NCI-H2227 (cell line): Measurements from ENCODE around the gene EXOC5.

Source experiments
- DNase-seq: peaks from one replicate; lab custom pipeline; 2025; ENCODE audit not compliant: unreplicated experiment; lab: John Stamatoyannopoulos, UW

The EXOC5 gene, protein sequence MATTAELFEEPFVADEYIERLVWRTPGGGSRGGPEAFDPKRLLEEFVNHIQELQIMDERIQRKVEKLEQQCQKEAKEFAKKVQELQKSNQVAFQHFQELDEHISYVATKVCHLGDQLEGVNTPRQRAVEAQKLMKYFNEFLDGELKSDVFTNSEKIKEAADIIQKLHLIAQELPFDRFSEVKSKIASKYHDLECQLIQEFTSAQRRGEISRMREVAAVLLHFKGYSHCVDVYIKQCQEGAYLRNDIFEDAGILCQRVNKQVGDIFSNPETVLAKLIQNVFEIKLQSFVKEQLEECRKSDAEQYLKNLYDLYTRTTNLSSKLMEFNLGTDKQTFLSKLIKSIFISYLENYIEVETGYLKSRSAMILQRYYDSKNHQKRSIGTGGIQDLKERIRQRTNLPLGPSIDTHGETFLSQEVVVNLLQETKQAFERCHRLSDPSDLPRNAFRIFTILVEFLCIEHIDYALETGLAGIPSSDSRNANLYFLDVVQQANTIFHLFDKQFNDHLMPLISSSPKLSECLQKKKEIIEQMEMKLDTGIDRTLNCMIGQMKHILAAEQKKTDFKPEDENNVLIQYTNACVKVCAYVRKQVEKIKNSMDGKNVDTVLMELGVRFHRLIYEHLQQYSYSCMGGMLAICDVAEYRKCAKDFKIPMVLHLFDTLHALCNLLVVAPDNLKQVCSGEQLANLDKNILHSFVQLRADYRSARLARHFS

DNA sequence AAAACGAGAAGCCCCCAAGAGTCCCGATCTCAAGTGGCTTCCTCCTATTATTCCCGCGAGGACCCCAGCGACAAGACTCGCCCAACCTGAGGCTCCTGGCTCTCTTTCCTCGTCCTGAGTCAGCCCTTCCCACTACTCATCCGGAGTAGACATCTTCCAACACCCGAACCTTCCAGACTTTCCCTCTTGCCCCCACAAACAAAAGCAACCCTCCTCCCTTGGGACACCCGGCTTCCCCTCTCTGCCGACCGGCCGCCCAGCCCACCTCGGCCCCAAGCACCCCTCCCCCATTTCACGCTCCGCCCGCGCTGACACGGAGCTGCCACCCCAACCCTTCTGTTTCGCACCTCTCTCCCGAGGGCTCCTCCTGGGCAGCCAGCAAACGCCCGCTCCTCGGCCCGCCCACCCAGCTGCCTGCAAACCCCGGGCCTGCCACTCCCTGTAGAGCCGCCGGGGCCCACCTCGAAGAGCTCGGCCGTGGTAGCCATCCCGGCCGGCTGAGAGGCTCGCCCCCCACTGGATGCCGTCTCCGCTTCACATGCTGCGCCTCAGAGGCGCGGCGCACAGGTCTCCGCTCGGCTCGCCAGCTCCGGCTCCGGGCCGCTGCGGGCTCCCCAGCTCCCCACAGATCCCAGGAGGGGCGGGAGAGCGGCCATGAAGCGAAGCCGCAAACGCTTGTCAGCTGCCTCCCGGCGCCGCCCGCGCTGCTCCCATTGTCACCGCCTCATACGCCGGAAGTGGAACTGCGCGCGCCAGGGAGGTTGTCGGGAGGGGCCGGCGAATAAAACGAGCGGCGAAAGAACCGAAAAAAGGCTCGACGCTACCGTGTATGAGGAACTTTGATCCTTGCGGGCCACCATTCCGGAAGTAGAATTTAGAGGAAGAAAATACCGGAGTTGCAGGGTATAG, at the start of gene EXOC5, which contains the start of gene AP5M1:
TSS of gene EXOC5 (minus strand) at position 745 of the 909 bp plus-strand sequence. CDS start at position 488, 257 bp downstream.
TSS of gene AP5M1 (plus strand) at position 811 of the 909 bp plus-strand sequence. CDS start 344 bp downstream, outside the sequence.
- peak; percentile 96 for DNase-seq

DNA sequence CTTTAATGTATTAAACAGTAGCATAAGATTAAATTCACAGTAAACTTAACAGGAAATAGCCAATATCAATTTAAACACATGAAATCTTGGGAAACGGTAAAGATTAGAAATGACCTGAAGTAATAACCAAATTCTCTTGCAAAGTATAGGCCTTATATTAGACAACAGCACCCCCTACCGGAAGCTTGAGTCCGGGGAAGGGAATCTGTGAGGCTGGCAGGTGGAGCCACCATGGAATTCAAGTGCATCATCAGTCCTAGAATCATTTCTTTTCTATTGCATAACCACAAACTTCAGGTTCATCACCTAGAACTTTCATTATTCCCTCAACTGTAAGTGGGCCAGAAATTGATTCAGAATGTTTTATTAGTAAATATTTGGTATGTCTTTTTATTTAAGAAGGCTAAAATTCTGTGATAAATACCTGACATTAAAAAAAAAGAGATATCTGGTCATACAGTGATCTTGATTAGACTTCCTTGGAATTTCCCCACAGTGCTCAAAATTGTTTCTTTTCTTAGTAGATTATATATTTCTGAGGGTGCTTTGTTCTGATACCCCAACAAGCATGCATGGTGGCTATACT, 48.6 kb upstream of the EXOC5 start:
- DNase-seq: peak; percentile 84

DNA sequence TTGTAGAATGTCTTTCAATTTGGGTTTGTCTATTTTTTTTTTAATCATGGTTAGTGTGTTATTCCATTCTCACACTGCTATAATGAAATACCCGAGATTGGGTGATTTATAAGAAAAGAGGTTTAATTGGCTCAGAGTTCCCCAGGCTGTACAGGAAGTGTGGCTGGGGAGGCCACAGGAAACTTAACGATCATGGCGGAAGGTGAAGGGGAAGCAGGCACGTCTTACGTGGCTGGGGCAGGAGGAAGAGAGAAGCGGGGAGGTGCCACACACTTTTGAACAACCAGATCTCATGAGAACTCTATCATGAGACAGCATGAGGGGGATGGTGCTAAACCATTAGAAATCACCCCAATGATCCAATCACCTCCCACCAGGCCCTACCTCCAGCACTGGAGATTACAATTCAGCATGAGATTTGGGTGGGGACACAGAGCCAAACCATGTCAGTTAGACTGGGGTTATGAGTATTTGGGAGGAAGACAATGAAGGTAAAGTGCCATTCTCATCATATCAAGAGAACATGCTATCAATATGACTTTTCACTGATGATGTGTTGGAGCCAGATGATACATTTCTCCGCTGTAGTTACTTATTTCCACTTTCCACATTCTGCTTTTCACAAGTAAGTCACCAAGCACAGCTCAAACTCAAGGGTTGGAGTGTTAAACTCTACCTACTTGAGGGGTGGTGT, 45.8 kb upstream of the EXOC5 start:
- no peak for DNase-seq

DNA sequence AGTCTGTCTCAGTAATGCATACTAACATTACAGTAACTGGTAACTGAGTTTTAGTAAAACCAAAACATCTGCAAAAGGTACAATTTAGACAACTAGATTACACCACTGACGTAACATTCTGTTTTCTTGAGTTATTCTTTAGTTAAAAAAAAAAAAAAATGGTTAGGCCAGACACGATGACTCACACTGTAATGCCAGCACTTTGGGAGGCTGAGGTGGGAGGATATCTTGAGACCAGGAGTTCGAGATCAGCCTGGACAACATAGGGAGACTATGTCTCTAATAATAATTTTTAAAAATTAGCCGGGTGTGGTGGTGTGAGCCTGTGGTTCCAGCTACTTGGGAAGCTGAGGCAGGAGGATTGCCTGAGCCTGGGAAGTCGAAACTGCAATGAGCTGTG, 34.2 kb upstream of the EXOC5 start:
- no peak for DNase-seq

DNA sequence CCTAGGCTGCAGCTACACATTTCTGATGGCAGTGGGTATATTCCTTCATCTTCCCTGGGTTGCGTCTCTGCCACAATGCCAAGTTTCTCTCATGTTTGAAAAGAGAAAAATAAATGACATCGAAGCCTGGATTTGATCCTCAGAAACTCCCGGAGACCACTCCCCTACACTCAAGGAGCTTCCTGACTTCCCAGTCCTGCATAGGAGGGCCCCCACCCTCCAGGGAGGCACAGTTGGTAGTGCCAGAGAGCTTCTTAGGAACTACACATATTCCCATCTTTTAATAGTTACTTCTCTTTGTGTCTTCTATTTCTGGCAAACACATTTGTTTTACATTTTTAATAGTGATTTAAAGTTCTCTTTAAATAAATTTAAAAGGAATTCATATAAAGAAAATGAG, 30.8 kb upstream of the EXOC5 start:
- no peak for DNase-seq

DNA sequence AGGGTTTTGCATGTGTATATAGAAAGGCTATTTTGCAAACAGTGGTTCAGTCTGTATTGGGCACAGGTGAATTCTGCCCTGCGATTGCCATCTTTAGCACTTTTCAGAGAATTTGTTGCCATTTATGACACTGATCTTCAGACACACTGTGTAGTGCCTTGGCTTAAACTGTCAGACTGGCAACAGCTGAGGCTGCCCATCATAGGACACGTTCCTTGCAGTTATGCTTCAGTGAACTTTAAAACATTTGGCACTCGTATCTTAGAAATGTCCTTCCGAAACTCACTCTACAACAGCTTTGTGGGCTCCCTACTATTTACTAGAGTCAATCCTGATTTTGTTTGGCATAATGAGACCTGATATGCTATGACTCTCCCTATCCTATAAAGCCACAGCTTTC, 29.1 kb upstream of the EXOC5 start:
- DNase-seq: no peak

DNA sequence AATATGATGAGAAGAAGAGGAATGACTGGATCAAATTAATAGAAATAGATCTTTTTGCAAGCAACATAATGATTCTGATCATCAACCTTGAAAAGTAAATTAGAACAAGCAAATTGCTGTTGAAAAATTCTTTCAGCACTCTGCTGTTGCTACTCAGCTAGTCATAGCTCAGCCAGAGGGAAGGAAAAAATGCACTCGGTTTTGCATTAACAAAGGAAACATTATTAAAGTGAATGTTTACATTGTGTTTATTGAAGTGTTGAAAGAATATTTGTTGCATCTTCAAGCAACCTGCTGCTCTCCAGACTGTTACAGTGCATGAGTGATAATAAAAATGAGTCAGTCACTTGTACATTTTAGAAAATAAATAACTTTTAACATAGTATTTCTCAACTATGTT, 26.5 kb upstream of the EXOC5 start:
- DNase-seq: no peak

DNA sequence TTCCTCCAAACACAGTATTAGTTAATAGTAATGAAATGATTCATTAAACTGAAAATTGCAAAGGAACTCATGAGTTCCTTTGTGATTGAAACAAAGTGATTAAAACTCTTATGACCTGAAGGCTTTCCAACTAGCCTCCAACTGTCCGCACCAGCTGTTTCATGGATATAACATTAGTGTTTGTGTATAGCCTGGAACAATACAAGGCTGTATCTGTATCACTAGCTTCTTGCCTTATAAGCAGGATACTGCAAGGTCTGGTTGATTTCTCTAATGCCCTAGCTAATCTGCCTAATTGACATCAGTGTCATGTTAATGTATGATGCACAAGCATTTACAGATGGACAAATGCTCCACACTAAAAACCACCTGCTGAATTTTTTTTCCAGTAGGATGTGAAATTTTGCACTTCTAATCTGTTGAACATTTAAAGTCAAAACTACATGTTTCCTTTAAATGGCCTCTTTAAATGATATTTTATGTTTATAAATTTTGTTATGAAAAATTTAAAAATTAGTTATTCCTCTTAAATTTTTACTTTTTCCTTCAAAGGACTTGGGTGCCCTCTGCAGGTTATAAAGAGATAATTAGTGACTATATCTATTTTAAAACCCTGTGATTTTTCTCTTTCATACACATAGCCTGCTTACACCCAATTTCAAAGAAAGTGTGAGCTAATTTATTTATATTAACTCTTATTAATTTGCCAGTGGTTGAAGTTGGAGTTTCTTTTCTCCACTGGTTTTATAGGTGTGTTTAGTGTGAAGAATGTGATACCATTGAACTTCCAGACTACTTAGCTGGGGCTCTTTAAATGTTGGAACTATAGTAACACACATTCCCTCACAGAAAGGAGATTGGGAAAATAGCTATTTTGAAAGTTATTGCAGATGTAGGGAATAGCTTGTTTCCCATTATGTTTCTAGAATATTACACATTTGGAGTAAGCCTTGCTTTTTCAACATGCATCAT, 25.4 kb upstream of the EXOC5 start:
- DNase-seq: no peak

DNA sequence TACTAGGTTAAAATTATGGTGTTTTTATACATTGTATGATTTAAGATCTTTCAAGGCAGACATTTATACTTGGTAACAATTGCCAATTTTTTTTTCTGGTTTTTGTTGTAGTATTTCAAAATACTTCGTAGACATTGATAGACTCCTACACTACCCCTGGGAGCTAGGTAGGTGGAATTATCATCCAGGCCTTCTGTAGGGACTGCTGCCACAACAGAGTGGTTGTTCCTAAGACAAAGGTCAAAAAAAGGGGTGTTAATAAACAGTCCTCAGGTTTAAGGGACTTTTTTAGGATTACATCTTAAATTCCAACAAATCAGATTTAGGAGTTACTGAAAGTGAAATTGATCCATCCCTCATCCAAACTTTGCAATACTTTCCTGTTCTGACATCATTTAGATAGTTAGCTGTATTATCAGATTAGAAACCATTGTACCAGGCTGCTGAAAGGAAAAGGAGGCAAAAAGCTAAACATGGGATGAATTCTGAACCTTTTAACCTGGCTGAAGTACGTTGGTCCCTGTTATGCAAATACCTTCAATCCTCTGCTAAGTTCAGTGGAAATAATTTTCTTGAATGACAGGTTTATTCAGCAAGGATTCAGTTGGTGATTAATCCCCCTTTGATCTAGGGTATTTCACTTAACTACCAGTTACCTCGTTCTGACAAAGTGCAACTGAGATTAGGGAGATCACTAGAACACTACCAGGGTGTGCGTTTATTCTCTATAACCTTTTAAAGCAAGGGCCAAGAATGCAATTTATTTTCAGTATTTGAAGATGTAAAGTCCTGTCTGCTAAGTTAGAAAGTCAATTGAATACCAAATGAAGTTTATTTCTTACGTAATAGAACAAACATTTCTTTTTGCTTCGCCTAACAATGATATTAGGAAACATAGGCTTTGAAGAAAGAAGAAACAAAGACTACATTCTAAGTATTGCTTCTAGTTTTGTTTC, 23.3 kb upstream of the EXOC5 start:
- DNase-seq: no peak

DNA sequence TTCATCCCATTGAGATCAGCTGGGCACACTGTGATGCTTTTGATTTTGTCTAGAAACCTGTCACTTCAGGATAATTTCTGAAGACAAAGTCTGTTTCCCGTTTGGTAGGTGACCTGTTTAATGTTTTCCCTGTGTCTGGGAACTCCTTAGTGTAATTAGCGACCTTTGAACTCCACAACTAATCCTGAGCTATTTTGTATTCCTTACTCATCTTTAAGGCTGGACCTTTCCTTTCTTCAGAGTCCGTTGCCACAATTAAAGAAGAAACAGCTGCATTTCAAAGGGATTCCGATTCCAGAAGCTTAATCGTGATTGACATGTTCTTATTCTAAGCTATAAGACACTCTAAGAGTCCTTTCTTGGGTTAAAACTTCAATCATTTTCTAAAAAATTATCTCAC, 22.0 kb upstream of the EXOC5 start:
- DNase-seq: no peak

DNA sequence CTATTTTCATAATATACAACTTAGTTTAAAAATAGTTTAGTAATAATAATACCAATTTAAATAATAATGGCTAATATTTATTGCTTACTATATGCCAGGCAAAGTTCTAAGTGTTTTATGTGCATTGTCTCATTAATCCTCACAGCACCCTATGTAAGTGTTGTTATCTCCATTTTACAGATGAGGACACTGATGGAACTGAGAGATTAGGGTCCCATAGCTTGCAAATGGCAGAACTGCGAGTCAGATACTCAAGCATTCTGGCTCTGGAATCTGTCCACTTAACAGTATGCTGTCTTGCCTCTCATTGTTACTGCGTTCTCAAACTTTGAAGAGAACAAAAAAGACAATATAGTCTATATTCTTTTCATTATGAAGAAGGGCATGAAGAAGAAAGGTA, 19.0 kb upstream of the EXOC5 start:
- DNase-seq: no peak

DNA sequence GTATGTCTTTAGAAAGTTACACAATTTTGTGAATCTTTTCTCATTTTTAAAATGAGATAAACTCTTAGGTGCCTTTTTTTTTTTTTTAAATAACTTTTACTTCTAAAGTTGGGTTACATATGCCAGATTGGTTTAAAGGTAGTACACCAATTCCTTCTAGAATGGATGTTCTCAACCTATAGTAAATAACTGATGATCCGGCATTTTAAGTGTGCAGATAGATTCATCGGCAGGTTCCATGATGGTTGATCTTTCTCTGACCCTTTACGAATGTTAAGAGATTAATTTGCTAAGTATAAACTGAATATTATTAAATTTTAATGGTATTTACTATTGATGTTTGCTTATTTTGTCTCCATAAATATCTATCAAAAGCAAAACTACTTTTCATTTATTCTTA, 8.4 kb upstream of the EXOC5 start:
- no peak for DNase-seq

DNA sequence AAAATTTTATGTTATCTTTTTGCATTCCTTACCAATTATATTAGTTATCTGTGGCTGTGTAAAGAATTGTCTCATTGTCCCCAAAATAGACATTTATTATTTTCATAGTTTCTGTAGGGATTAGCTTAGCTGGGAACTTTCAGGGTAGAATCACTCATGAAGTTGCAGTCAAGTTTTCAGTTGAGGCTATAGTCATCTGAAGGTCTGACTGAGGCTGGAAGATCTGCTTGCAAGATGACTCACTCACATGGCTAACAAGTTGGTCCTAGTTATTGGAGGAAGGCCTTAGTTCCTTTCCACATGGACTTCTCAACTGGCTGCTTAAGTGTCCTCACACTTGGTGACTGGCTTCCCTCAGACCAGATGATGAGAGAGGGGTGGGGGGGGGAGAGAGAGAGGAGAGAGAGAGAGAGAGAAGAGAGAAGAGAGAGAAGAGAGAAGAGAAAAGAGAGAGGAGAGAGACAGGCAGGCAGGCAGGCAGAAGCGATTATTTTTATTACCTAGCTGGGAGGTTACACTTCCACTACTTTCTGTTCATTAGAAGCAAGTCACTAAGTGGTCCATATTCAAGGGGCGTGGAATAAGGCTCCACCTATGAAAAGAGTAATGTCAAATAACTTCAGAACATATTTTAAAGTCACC, 6.4 kb upstream of the EXOC5 start:
- DNase-seq: no peak

DNA sequence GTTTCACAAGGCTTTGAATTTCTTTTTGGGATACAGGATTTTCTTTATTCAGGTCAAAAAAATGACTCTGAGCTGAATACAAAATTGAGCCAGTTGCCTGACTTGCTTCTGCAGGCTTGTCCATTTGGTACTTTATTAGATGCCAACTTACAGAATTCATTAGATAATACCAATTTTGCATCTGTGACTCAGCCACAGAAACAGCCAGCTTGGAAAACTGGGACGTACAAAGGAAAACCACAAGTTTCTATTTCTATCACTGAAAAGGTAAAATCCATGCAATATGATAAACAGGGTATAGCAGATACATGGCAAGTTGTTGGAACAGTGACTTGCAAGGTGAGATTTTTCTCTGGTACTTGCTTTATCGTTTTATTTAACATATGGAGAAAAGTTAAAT, 5.8 kb upstream of the EXOC5 start:
- DNase-seq: no peak

DNA sequence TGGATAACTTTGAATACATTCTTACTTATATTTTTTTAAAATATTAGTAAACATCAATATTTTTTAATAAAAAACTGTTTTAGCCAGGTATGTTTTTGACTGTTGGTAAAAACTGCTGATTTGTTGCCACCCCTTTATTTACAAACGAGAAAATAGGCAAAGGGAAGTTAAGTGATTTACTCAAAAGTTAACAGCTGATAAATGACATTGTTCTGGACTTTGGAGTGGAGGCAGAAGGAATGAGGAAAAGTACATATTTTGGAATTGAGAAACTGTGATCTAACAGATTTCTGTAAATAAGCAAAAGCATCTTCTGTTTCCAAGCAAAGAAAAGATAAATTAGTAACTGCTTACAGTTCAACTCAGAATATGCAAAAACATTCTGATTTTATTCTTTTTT, 4.5 kb upstream of the EXOC5 start:
- no peak for DNase-seq

DNA sequence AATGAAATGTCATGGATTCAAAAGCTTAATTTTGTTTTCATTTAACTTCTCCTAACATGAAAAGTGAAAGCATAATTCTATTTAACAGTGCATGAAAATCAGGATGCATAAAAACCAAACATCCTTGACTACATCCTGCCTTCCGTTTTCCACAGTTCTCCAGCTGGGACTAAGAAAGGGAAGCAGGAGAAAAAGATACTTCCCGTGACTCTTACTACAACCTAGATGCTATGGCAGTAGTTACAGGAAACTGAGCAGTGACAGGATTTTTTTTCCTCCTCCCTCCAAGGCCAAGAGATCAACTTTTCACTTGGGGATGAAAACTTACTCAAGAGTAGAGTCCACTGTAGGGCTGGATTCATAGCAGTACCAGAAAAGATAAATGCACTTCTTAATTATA, 2.6 kb downstream of the EXOC5 start:
- DNase-seq: no peak

DNA sequence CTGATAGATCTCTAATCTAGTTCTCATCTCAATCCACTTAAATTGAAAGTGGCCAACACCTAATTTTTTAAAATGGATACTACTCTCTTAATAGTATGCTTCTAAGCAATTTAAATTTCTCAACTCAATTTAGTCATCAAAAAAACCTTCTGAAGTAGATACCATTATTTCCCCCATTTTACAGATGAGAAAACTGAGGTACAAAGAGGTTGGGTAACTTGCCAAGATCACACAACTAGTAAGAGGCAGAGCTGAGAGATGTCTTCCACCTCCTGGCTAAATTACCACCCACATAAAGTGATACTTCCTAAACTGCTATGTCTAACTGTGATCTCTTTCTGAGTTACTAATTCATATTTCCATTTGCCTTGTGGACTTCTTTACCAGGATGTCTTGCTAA, 6.6 kb downstream of the EXOC5 start:
- no peak for DNase-seq

DNA sequence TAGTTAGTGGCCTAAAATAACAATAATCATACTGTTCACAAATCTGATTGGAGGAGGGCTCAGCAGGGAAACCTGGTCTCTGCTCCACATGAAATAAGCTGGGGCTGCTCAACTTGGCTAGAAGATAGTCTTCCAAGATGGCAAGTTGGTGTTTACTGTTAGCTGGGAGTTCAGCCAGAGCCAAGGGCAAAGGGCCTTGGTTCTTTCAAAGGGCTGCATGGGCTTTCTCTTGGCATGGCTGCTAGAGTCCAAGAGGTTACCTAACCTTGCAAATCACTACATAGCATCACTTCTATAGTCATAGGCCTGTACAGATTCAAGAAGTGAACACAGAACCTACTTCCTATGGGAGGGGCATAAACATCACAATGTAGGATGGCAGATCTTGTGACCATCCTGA, 7.1 kb downstream of the EXOC5 start:
- DNase-seq: no peak
